ENCODE results near the gene REELD1. TPM values are rescaled to one million over a fixed set of nuclear protein-coding genes. Genes with fewer than 3 reads are reported as not detected.

Gene REELD1
- total RNA-seq, 2 donors from 2014 or later, result 0.13 TPM; not detected in 1

- Mint-ChIP-seq H3K27ac (no peak overlapping the region), H3K4me1 (peaks cover 28% of the 10 kb centered on the region), H3K36me3 (ENCODE audit: low read depth) (no peaks in the 10 kb centered on the region), H3K27me3 (ENCODE audit: insufficient read depth) (peaks cover 26% of the 10 kb centered on the region), H3K9me3 (no peaks in the 10 kb centered on the region), H3K4me3 (no peak overlapping the region)
- Histone ChIP-seq H3K9me3 (ENCODE audit: control insufficient read depth, low read length) (no peaks in the 10 kb centered on the region), H3K27me3 (ENCODE audit: control insufficient read depth, insufficient read depth, low read length, poor library complexity, severe bottlenecking) (peaks cover 10% of the 10 kb centered on the region), H3K36me3 (ENCODE audit: control insufficient read depth, insufficient read depth, low read length) (no peaks in the 10 kb centered on the region), H3K9ac (ENCODE audit: extremely low read depth, low read length, poor library complexity, severe bottlenecking) (no peak overlapping the region), H3K4me1 (ENCODE audit: control insufficient read depth, insufficient read depth, low read length) (peaks cover 13% of the 10 kb centered on the region), H3K4me3 (ENCODE audit: low read length) (no peak overlapping the region), H3K27ac (ENCODE audit: low read depth, low read length) (no peak overlapping the region)
- TF ChIP-seq CTCF (conservative IDR thresholded peaks at IDR 0.05), result no peak
- no peak for DNase-seq
- WGBS, 2 experiments (ENCODE audit: insufficient coverage in 1 of 2, insufficient read length in 1 of 2), result 94% methylated on average over 2 of the region's 2 CpGs; no CpG with 5 or more reads in 1 of the 2 experiments
Observed at GRCh38 chr4:146210890-146211289, 3.4 kb upstream of the REELD1 start.

GRCh38 chr4:146211440-146211839 lies 2.9 kb upstream of the REELD1 start:
- 92 to 100% methylated on average over 1 to 7 of the region's 7 CpGs for WGBS, 2 experiments (ENCODE audit: insufficient coverage in 1 of 2, insufficient read length in 1 of 2)
- Histone ChIP-seq H3K4me3 (ENCODE audit: low read length) (no peak overlapping the region), H3K36me3 (ENCODE audit: control insufficient read depth, insufficient read depth, low read length) (no peaks in the 10 kb centered on the region), H3K9me3 (ENCODE audit: control insufficient read depth, low read length) (no peaks in the 10 kb centered on the region), H3K9ac (ENCODE audit: extremely low read depth, low read length, poor library complexity, severe bottlenecking) (no peak overlapping the region), H3K27ac (ENCODE audit: low read depth, low read length) (no peak overlapping the region), H3K27me3 (ENCODE audit: control insufficient read depth, insufficient read depth, low read length, poor library complexity, severe bottlenecking) (peaks cover 10% of the 10 kb centered on the region), H3K4me1 (ENCODE audit: control insufficient read depth, insufficient read depth, low read length) (peaks cover 13% of the 10 kb centered on the region)
- Mint-ChIP-seq H3K9me3 (no peaks in the 10 kb centered on the region), H3K36me3 (ENCODE audit: low read depth) (no peaks in the 10 kb centered on the region), H3K4me3 (no peak overlapping the region), H3K27me3 (ENCODE audit: insufficient read depth) (peaks cover 26% of the 10 kb centered on the region), H3K4me1 (peaks cover 26% of the 10 kb centered on the region), H3K27ac (no peak overlapping the region)
- no peak for DNase-seq
- no peak for TF ChIP-seq CTCF (conservative IDR thresholded peaks at IDR 0.05)

GRCh38 chr4:146212781-146213180 lies 1.6 kb upstream of the REELD1 start:
- H3K4me3 ChIP-seq (ENCODE audit: low read length), result no peak overlapping the region
- H3K9ac ChIP-seq (ENCODE audit: extremely low read depth, low read length, poor library complexity, severe bottlenecking), result no peak overlapping the region
- DNase-seq, result no peak
- no peak for TF ChIP-seq CTCF (conservative IDR thresholded peaks at IDR 0.05)
- Mint-ChIP-seq H3K36me3 (ENCODE audit: low read depth) (no peaks in the 10 kb centered on the region), H3K9me3 (no peaks in the 10 kb centered on the region), H3K27me3 (ENCODE audit: insufficient read depth) (peaks cover 26% of the 10 kb centered on the region), H3K27ac (no peak overlapping the region), H3K4me3 (no peak overlapping the region), H3K4me1 (peaks cover 14% of the 10 kb centered on the region)
- H3K9me3 ChIP-seq (ENCODE audit: control insufficient read depth, low read length), result no peaks in the 10 kb centered on the region
- H3K36me3 ChIP-seq (ENCODE audit: control insufficient read depth, insufficient read depth, low read length), result no peaks in the 10 kb centered on the region
- no peak overlapping the region for H3K27ac ChIP-seq (ENCODE audit: low read depth, low read length)
- WGBS, 2 experiments (ENCODE audit: insufficient coverage in 1 of 2, insufficient read length in 1 of 2), result 94 to 95% methylated on average over 7 to 9 of the region's 9 CpGs
- H3K27me3 ChIP-seq (ENCODE audit: control insufficient read depth, insufficient read depth, low read length, poor library complexity, severe bottlenecking), result peaks cover 10% of the 10 kb centered on the region
- peaks cover 7% of the 10 kb centered on the region for H3K4me1 ChIP-seq (ENCODE audit: control insufficient read depth, insufficient read depth, low read length)

All from endodermal cell (in vitro differentiated cells).